IPS-20b (cell line): ENCODE measurements around the gene ZNF446.
"Not testable (repeated sequence)": the region's sequence is repeated elsewhere in the genome, so short reads cannot be mapped to it uniquely, and the experiment has no call there.

Experiments
- H3K27ac ChIP-seq: one replicate; pipeline ENCODE4 v1.5.1; 2013; ENCODE audit warnings: low read length
- H3K27me3 ChIP-seq: 2 replicates; pipeline ENCODE4 v1.6.1; 2013; ENCODE audit warnings: mild to moderate bottlenecking, low read length, inconsistent platforms; ENCODE audit not compliant: insufficient read depth
- H3K36me3 ChIP-seq: 2 replicates; pipeline ENCODE4 v1.6.1; 2013; ENCODE audit warnings: low read depth, mild to moderate bottlenecking, inconsistent platforms, low read length, moderate library complexity; ENCODE audit not compliant: insufficient read depth
- H3K4me1 ChIP-seq: 2 replicates; pipeline ENCODE4 v1.6.1; 2013; ENCODE audit warnings: mild to moderate bottlenecking, control low read depth, inconsistent platforms, low read length, moderate library complexity; ENCODE audit not compliant: insufficient read depth
- H3K4me3 ChIP-seq: 2 replicates; pipeline ENCODE4 v1.5.1; 2013; ENCODE audit warnings: mild to moderate bottlenecking, low read length, inconsistent platforms
- H3K9ac ChIP-seq: 2 replicates; pipeline ENCODE4 v1.6.1; 2013; ENCODE audit warnings: low read depth, mild to moderate bottlenecking, inconsistent platforms, low read length, moderate library complexity
- H3K9me3 ChIP-seq: 2 replicates; pipeline ENCODE4 v1.6.1; 2013; ENCODE audit warnings: mild to moderate bottlenecking, low read depth, low read length, inconsistent platforms; ENCODE audit not compliant: insufficient read depth

ZNF446 gene

GRCh38 chr19:58453743-58454142, 22.4 kb upstream of the ZNF446 start:
- H3K36me3 ChIP-seq, result no peaks in the 10 kb centered on the region
- no peaks in the 10 kb centered on the region for H3K4me1 ChIP-seq
- H3K27ac ChIP-seq, result no peak overlapping the region
- H3K27me3 ChIP-seq, result peaks cover 33% of the 10 kb centered on the region
- no peak overlapping the region for H3K9ac ChIP-seq
- H3K9me3 ChIP-seq, result peaks cover 15% of the 10 kb centered on the region
- H3K4me3 ChIP-seq, result no peak overlapping the region

- no peak overlapping the region for H3K9ac ChIP-seq
- H3K9me3 ChIP-seq, result no peaks in the 10 kb centered on the region
- H3K36me3 ChIP-seq, result no peaks in the 10 kb centered on the region
- peaks cover 25% of the 10 kb centered on the region for H3K27me3 ChIP-seq
- no peak overlapping the region for H3K27ac ChIP-seq
- H3K4me3 ChIP-seq, result no peak overlapping the region
- H3K4me1 ChIP-seq, result no peaks in the 10 kb centered on the region
These were observed 20.8 kb upstream of the ZNF446 start for GRCh38 chr19:58455306-58455705.

GRCh38 chr19:58456111-58456510, 20.0 kb upstream of the ZNF446 start:
- H3K27me3 ChIP-seq, result peaks cover 17% of the 10 kb centered on the region
- no peaks in the 10 kb centered on the region for H3K36me3 ChIP-seq
- no peaks in the 10 kb centered on the region for H3K4me1 ChIP-seq
- no peaks in the 10 kb centered on the region for H3K9me3 ChIP-seq
- no peak overlapping the region for H3K9ac ChIP-seq
- no peak overlapping the region for H3K4me3 ChIP-seq
- no peak overlapping the region for H3K27ac ChIP-seq

DNA sequence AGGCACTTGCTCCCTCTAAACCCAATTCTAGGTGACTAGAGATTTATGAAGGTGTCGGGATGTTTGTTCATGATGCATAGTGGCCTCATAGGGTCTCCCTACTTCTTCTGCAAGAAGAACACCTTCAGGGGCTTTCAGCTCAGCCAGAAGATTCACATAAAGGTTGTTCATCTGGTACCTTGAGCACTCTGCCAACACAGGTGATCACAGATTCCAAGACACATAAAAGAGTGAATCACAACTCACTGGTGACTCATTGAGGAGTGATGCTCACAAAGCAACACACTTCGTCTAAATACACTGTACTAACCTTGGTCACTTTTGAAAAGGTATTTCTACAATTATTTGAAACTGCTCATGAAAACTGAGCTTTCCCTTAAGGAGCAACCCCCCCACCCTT, 16.1 kb upstream of the ZNF446 start:
- H3K27ac ChIP-seq, result no peak overlapping the region

GRCh38 chr19:58466089-58466759, 9.9 kb upstream of the ZNF446 start:
- no peak overlapping the region for H3K27ac ChIP-seq
- peaks cover 11% of the 10 kb centered on the region for H3K27me3 ChIP-seq
- H3K9ac ChIP-seq, result peak overlapping the region; percentile 16; the same call in 1 of the 2 replicates
- 0 out of 2 replicates have a peak, but pooled peaks cover 4% of the 10 kb centered on the region for H3K36me3 ChIP-seq
- peak overlapping the region; percentile 82 for H3K4me3 ChIP-seq
- H3K4me1 ChIP-seq, result no peaks in the 10 kb centered on the region
- no peaks in the 10 kb centered on the region for H3K9me3 ChIP-seq

More for the DNA sequence above, 16.1 kb upstream of the ZNF446 start:
- no peaks in the 10 kb centered on the region for H3K4me1 ChIP-seq
- H3K36me3 ChIP-seq, result no peaks in the 10 kb centered on the region
- no peaks in the 10 kb centered on the region for H3K27me3 ChIP-seq
- no peak overlapping the region for H3K4me3 ChIP-seq
- H3K9ac ChIP-seq, result no peak overlapping the region
- H3K9me3 ChIP-seq, result no peaks in the 10 kb centered on the region

- peak within 1 kb of the TSS; percentile 51; the same call in 1 of the 2 replicates for H3K9ac ChIP-seq
- H3K4me1 ChIP-seq, result no peaks in the 10 kb centered on the region
- H3K27ac ChIP-seq, result no peak within 1 kb of the TSS
- peaks cover 11% of the 10 kb centered on the region for H3K27me3 ChIP-seq
- H3K4me3 ChIP-seq, result peak within 1 kb of the TSS; percentile 82
- peaks cover 8% of the 10 kb centered on the region; the same call in 1 of the 2 replicates for H3K36me3 ChIP-seq
- no peaks in the 10 kb centered on the region for H3K9me3 ChIP-seq
These were observed 9.2 kb upstream of the ZNF446 start, which contains the start of gene ZNF324 for GRCh38 chr19:58466760-58467589. Gene ZNF324 (plus strand): TSS chr19:58467080. CDS start chr19:58469186, 2,106 bp downstream.

- Histone ChIP-seq H3K9ac (no peak overlapping the region), H3K27ac (no peak overlapping the region), H3K4me3 (no peak overlapping the region; the same call in 1 of the 2 replicates), H3K4me1 (no peaks in the 10 kb centered on the region), H3K36me3 (peaks cover 17% of the 10 kb centered on the region), H3K27me3 (peaks cover 11% of the 10 kb centered on the region), H3K9me3 (no peaks in the 10 kb centered on the region)
These were observed 7.8 kb upstream of the ZNF446 start for GRCh38 chr19:58468216-58468839.

DNA sequence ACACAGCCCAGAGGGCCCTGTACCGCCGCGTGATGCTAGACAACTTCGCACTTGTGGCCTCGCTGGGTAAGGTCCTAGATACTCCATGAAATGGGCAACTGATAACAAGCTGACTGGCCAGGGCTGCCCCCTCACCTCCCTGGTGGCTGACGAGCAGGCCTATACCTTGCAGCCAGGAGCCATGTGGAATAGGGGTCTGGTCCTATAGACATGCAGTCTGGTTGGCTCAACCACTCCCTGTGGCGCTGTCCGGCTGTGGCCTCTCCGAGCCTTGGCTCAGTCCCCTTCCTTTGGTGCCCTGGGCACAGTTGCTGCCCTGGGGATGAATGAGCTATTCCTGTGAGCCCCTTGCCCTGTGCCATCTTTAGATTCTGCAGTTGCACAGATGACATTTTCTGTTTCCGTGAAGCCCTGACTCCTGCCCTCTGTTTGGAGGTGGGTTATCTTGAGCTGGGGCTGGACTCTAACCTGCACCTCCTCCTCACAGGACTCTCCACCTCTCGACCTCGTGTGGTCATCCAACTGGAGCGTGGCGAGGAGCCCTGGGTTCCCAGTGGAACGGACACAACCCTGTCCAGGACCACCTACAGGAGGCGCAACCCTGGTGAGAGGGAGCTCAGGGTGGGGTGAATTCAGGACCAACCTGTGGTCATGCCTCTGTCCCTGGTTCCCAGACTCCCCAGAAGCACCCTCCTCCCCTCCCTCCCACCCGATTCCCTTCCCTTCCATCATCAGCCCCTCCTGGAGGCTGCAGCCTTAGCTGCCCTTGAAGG, 6.7 kb upstream of the ZNF446 start:
- H3K36me3 ChIP-seq, result peaks cover 17% of the 10 kb centered on the region
- H3K4me3 ChIP-seq, result no peak overlapping the region
- H3K9ac ChIP-seq, result no peak overlapping the region
- no peak overlapping the region for H3K27ac ChIP-seq
- no peaks in the 10 kb centered on the region for H3K4me1 ChIP-seq
- H3K27me3 ChIP-seq, result peaks cover 11% of the 10 kb centered on the region
- H3K9me3 ChIP-seq, result no peaks in the 10 kb centered on the region

DNA sequence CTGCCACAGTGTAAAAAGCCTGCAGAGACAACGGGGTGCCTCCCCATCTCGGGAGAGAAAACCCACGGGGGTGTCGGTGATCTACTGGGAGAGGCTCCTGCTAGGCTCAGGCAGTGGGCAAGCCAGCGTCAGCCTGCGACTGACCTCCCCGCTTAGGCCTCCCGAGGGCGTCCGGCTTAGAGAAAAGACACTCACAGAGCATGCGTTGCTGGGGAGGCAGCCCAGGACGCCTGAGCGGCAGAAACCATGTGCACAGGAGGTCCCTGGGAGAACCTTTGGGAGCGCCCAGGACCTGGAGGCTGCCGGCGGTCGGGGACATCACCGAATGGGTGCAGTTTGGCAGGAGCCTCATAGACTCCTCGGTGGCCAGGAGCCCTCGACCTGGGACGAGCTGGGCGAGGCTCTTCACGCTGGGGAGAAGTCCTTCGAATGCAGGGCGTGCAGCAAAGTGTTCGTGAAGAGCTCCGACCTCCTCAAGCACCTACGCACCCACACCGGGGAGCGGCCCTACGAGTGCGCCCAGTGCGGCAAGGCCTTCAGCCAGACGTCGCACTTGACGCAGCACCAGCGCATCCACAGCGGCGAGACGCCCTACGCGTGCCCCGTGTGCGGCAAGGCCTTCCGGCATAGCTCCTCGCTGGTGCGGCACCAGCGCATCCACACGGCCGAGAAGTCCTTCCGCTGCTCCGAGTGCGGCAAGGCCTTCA, 5.2 kb upstream of the ZNF446 start:
- not testable (repeated sequence) for H3K27me3 ChIP-seq, H3K9me3 ChIP-seq, H3K4me3 ChIP-seq, H3K4me1 ChIP-seq, H3K27ac ChIP-seq, H3K9ac ChIP-seq
- peaks cover 17% of the 10 kb centered on the region for H3K36me3 ChIP-seq

DNA sequence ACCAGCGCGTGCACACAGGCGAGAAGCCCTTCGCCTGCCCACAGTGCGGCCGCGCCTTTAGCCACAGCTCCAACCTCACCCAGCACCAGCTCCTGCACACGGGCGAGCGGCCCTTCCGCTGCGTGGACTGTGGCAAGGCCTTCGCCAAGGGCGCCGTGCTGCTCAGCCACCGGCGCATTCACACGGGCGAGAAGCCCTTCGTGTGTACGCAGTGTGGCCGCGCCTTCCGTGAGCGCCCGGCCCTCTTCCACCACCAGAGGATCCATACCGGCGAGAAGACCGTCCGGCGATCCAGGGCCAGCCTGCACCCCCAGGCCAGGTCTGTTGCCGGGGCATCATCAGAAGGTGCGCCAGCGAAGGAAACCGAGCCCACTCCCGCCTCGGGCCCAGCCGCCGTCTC, 4.4 kb upstream of the ZNF446 start:
- peaks cover 17% of the 10 kb centered on the region for H3K36me3 ChIP-seq
- no peak overlapping the region for H3K27ac ChIP-seq
- H3K4me3 ChIP-seq, result no peak overlapping the region
- H3K4me1 ChIP-seq, result no peaks in the 10 kb centered on the region; the same call in 1 of the 2 replicates
- H3K27me3 ChIP-seq, result no peaks in the 10 kb centered on the region; the same call in 1 of the 2 replicates
- no peaks in the 10 kb centered on the region for H3K9me3 ChIP-seq
- no peak overlapping the region for H3K9ac ChIP-seq
